ENCODE data around the gene LRRC10B.

LRRC10B gene

GRCh38 chr11:61543606-61544306 lies 35.2 kb downstream of the LRRC10B start:
- DNase-seq: no peak

- no peak for DNase-seq
Measured at GRCh38 chr11:61544466-61544865, 35.9 kb downstream of the LRRC10B start.

- DNase-seq: no peak
Measured at GRCh38 chr11:61545341-61545740, 36.8 kb downstream of the LRRC10B start.

- DNase-seq: no peak
Measured at GRCh38 chr11:61545921-61546320, 37.4 kb downstream of the LRRC10B start.

GRCh38 chr11:61546663-61547062 lies 38.1 kb downstream of the LRRC10B start:
- DNase-seq: no peak

- no peak for DNase-seq
Measured at GRCh38 chr11:61547246-61547645, 38.7 kb downstream of the LRRC10B start.

- DNase-seq: peak in 1 of 58 donors; percentile 41
Measured at GRCh38 chr11:61549177-61549576, 40.6 kb downstream of the LRRC10B start.

- DNase-seq: peak in 35 of 58 donors; percentile 15 to 78 (median 43)
Measured at GRCh38 chr11:61549662-61550568, 41.4 kb downstream of the LRRC10B start.

- no peak for DNase-seq
Measured at GRCh38 chr11:61550665-61551227, 42.2 kb downstream of the LRRC10B start.

GRCh38 chr11:61551634-61552033 lies 43.1 kb downstream of the LRRC10B start:
- DNase-seq: peak in 15 of 58 donors; percentile 8 to 43 (median 26)

- DNase-seq: no peak
Measured at GRCh38 chr11:61552108-61552635, 43.6 kb downstream of the LRRC10B start.

- no peak for DNase-seq
Measured at GRCh38 chr11:61553373-61554171, 45.0 kb downstream of the LRRC10B start.

- DNase-seq: no peak
Measured at GRCh38 chr11:61554172-61554988, 45.8 kb downstream of the LRRC10B start.

- DNase-seq: peak in 2 of 58 donors; percentile 20 to 47
Measured at GRCh38 chr11:61555051-61555969, 46.8 kb downstream of the LRRC10B start.

- DNase-seq: no peak
Measured at GRCh38 chr11:61555978-61556377, 47.4 kb downstream of the LRRC10B start.

GRCh38 chr11:61556621-61557020 lies 48.1 kb downstream of the LRRC10B start:
- DNase-seq: no peak
